Dedifferentiated amniotic fluid mesenchymal stem cell (primary cell): ENCODE data around the gene LZTR1.

Source experiments
- DNase-seq: peaks from one replicate; pipeline ENCODE4 v3.0.0-alpha.2; 2016; ENCODE audit errors: extremely low spot score

Gene LZTR1

DNA sequence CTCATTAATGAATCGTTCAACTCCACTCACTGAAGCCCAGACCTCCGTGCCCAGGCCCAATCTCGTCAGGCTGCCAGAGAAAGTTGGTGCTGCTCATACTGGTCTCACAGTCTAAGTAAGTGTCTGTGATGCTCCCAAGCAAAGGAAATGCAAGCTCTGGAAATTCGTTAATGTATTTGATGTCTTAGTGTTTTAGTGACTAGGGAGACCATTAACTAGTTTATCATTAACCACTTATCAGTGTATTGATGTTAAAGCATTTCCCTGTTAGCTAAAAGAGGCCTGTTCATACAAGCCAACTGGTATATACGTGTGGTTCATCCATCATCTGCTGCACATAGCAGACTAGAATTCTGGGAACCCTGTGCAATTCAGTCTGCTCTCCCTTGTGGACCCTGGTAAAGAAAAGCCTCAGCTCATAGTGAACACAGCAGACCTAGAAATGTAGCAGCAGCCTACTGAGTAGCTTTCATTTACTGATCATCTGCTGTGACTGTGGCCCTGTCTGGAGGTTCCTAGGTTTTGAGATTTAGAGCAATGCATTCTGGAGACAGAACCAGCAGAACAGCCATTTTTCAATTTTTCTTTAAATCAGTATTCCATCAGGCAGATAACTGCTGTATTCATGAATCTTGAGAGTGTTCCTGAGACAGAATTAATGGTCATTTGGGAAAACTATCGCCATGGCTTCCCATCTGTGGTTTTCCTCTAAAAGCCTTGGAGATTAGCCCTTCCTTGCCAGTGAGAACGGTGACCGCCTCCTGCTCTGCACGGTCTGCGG is 30.8 kb upstream of the LZTR1 start:
- DNase-seq: no peak

DNA sequence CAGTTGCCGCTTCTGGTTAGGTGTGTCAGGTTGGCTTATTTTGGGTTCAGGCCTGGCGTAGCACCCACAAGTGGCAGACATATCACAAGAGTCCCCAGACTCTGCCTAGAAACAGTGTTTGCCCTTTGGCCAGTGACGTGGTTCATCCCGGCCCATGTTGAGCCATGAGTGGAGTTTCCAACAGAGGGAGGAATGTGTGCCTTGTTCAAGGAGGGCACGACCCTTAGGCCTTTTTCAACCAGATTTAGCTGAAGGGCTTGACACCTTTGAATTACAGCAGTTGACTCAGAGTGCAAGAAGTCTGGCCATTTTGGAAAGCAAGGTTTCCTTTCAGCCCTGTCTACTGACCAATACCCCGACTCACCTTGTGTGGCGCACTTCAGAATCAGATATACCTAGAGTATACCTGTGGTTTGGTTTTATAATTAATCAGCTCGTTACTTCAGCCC is 30.1 kb upstream of the LZTR1 start:
- DNase-seq: no peak

- no peak for DNase-seq
Observed at GRCh38 chr22:20952544-20953341, 29.4 kb upstream of the LZTR1 start.

DNA sequence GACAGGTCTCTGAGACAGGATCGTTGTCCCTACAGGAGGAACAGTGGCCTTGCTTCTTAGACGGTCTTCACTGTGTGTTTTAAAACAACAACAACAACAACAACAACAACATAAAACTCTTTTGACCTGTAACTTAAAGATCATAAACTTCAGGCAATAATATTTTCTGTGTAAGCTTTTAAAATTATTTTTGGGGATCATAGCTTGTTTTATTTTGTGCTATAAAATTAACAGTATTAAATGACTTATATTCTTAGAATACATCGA is 28.8 kb upstream of the LZTR1 start:
- DNase-seq: no peak

GRCh38 chr22:20953668-20954500 is 28.2 kb upstream of the LZTR1 start:
- DNase-seq: no peak

- DNase-seq: no peak
Observed at GRCh38 chr22:20955548-20955947, 26.5 kb upstream of the LZTR1 start.

GRCh38 chr22:20956258-20957101 is 25.6 kb upstream of the LZTR1 start:
- DNase-seq: no peak

GRCh38 chr22:20957102-20957682 is 24.9 kb upstream of the LZTR1 start:
- DNase-seq: no peak

GRCh38 chr22:20957683-20958431 is 24.2 kb upstream of the LZTR1 start:
- no peak for DNase-seq

DNA sequence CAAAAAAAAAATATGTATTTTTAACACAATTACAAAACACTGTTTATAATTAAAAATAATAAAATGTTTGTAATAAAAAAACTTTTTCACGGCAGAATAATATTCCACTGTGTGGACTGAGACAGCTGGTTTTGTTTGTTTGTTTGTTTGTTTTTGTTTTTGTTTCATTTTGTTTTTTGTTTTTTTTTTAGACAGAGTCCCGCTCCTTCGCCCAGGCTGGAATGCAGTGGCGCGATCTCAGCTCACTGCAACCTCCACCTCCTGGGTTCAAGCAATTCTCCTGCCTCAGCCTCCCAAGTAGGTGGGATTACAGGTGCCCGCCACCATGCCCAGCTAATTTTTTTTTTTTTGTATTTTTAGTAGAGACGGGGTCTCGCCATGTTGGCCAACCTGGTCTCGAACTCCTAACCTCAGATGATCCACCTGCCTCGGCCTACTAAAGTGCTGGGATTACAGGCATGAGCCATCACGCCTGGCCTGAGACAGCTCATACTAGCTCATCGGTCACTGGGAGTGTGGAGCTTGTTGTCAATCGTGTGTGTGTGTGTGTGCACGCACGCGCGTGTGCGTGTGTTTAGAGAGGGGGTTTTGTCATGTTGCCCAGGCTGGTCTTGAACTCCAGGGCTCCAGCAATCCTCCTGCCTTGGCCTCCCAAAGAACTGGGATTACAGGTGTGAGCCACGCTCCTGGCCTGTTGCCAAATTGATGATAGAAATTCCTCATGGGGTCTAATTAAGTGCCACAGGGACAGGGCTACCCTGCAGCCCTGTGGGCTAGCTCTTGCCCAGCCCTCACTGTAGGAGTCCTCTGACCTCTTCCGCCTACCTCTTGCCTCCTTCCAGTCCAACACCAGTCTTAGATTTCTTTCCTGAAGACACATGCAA is 22.3 kb upstream of the LZTR1 start:
- DNase-seq: no peak

- no peak for DNase-seq
Observed at GRCh38 chr22:20960609-20961008, 21.5 kb upstream of the LZTR1 start.

DNA sequence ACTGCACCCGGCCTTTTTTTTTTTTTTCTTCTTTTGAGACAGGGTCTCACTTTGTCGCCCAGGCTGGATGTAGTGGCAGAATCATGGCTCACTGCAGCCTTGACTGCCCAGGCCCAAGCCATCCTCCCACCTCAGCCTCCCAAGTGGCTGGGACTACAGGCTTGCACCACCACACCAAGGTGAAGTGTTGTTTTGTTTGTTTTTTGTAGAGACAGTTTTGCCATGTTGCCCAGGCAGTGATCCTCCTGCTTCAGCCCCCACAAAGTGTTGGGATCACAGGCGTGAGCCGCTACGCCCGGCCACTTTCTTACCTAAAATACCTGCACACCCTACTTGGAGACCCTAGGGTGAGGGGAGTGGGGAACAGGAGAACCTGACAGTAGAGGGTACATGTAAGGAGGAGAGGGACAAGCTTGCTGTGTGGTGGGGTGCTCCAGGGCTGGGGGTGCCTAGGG is 19.6 kb upstream of the LZTR1 start:
- DNase-seq: no peak

GRCh38 chr22:20963201-20964052 is 18.7 kb upstream of the LZTR1 start:
- no peak for DNase-seq

DNA sequence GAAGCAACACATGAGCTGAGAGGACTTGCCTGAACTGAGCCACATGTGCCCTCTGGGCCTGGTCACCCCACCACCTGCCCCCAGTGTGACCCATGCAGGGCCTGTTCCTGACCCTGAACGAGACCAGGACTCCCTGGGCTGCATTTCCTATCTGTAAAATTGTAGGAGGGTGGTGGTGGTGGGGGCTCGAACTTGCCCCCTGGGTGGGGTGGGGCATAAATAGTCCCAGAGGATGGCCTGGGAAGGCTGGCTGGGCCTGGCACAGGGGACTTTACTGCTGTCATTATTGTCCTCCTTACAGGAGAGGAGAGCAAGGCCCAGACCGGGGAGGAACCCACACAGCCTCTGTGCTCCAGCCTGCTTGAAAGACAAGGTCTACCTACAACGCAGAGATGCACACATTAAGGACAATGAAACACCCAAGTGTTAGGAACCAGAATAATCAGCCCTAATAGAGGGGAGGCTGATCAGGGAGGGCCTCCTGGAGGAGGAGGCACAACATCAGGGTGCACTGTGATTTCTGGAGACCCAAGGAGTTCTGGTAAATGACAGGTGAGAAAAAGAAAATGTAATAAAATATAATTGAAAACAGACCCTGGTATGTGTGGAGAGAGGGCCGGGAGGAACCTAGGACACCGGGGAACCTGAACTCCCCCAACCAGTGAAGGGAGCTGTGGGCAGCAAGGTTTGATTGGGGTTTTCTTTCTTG is 17.9 kb upstream of the LZTR1 start:
- no peak for DNase-seq

DNA sequence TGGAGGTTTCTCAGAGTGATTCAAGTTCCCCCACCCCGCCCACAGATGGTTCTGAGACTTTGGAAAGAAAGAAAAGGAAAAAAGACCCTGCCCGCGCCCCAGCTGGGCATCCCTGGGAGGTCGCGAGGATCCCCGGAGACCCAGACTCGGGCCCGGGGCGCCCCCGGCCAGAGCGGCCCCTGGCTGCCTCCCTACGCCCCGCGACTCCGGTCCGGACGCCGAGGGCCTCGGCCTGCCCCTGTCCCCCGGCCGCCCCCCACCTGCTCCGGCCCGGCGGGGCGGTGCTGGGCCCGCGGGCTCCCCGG is 17.3 kb upstream of the LZTR1 start:
- DNase-seq: no peak

DNA sequence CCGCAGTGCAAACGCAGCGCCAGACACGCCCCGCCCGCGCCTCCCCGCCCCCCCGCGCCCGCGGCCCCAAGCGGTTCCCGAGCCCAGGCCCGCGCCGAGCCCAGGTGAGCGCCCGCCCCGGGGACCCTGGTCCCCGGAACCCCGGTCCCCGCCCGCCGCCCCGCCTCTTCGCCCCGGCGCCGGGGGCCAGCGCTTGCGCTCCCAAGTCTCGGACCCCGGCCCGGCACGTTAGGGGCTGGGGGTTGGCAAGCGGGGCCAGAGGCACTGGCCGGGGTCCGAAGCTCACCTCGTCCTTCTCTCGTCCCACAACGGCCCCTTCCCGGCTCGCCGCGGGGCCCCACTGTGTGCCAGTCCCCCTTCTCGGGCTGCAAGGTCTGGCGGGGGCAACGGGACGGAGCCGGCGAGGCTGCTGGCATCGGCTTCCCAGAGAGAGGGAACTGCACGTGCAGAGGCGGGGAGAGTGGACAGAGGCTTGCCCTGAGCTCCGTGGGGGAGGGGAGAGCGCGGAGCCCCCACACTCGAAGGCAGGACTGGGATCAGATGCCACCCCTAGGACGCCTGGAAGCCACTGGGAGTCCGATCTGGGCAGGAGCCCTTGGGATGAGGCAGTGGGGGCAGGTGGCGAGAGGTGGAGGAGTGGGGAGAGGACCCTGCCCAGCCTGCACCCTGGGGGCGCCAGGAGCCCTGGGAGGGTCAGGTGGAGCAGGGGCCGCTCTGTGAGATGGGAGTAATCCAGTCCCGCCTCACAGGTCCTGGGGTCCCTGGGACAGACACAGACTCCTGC is 16.8 kb upstream of the LZTR1 start:
- no peak for DNase-seq
